NCI-H446 treated with DMSO at 0.1 percent for 48 hours (cell line): ENCODE results near the gene SPIC.

ENCODE experiments used
- DNase-seq: peaks from one replicate; lab custom pipeline; 2025; lab: John Stamatoyannopoulos, UW

Gene SPIC

GRCh38 chr12:101536069-101536674 is 61.0 kb downstream of the SPIC start:
- DNase-seq, result no peak
